ENCODE measurements around the gene MYH9. TPM values are rescaled to one million over a fixed set of nuclear protein-coding genes. Genes with fewer than 3 reads are reported as not detected.

The MYH9 gene
- total RNA-seq, 4 donors from 2014 or later = 284 to 323 (median 294) TPM

GRCh38 chr22:36374603-36375024, 13.2 kb downstream of the MYH9 start:
- H3K4me3 ChIP-seq = no peak overlapping the region
- no peaks in the 10 kb centered on the region for H3K36me3 ChIP-seq
- 47% methylated on average over 10 of the region's 11 CpGs for WGBS

GRCh38 chr22:36373258-36373579, 14.5 kb downstream of the MYH9 start:
- 56% methylated on average over 7 of the region's 7 CpGs for WGBS
- no peak overlapping the region for H3K4me3 ChIP-seq
- H3K36me3 ChIP-seq = no peaks in the 10 kb centered on the region
- no peaks in the 10 kb centered on the region for H3K27me3 ChIP-seq
- H3K9me3 ChIP-seq = no peaks in the 10 kb centered on the region
- peaks cover 99% of the 10 kb centered on the region for H3K4me1 ChIP-seq
- TF ChIP-seq POLR2A (IDR thresholded peaks at IDR 0.05) (no peak), EP300 (IDR thresholded peaks at IDR 0.05) (no peak), CTCF (IDR thresholded peaks at IDR 0.05) (no peak), POLR2AphosphoS5 (IDR thresholded peaks at IDR 0.05) (no peak)
- DNase-seq (ENCODE audit: low spot score in 2 of 2) = no peak
- H3K27ac ChIP-seq = peak overlapping the region; percentile 83

More at GRCh38 chr22:36374603-36375024, 13.2 kb downstream of the MYH9 start:
- H3K9me3 ChIP-seq = no peaks in the 10 kb centered on the region
- peak overlapping the region; percentile 83 for H3K27ac ChIP-seq
- peaks cover 98% of the 10 kb centered on the region for H3K4me1 ChIP-seq
- no peak for TF ChIP-seq POLR2A (IDR thresholded peaks at IDR 0.05)
- no peak for TF ChIP-seq CTCF (IDR thresholded peaks at IDR 0.05)
- TF ChIP-seq EP300 (IDR thresholded peaks at IDR 0.05) = no peak
- no peak for TF ChIP-seq POLR2AphosphoS5 (IDR thresholded peaks at IDR 0.05)
- no peak for DNase-seq (ENCODE audit: low spot score in 2 of 2)
- no peaks in the 10 kb centered on the region for H3K27me3 ChIP-seq

GRCh38 chr22:36371920-36372319, 15.8 kb downstream of the MYH9 start:
- peaks cover 99% of the 10 kb centered on the region for H3K4me1 ChIP-seq
- H3K4me3 ChIP-seq = no peak overlapping the region
- no peaks in the 10 kb centered on the region for H3K36me3 ChIP-seq
- no peak for TF ChIP-seq POLR2AphosphoS5 (IDR thresholded peaks at IDR 0.05)
- TF ChIP-seq CTCF (IDR thresholded peaks at IDR 0.05) = no peak
- TF ChIP-seq POLR2A (IDR thresholded peaks at IDR 0.05) = no peak
- no peak for TF ChIP-seq EP300 (IDR thresholded peaks at IDR 0.05)
- no peak for DNase-seq (ENCODE audit: low spot score in 2 of 2)
- WGBS = 84% methylated on average over 2 of the region's 2 CpGs
- peak overlapping the region; percentile 83 for H3K27ac ChIP-seq
- no peaks in the 10 kb centered on the region for H3K27me3 ChIP-seq
- H3K9me3 ChIP-seq = no peaks in the 10 kb centered on the region

GRCh38 chr22:36369922-36370791, 17.6 kb downstream of the MYH9 start:
- Histone ChIP-seq H3K27ac (peak overlapping the region; percentile 83), H3K36me3 (no peaks in the 10 kb centered on the region), H3K4me3 (peak overlapping the region; percentile 29), H3K27me3 (no peaks in the 10 kb centered on the region), H3K9me3 (no peaks in the 10 kb centered on the region), H3K4me1 (peaks cover 100% of the 10 kb centered on the region)
- 26% methylated on average over 11 of the region's 11 CpGs for WGBS
- no peak for TF ChIP-seq POLR2A (IDR thresholded peaks at IDR 0.05)
- TF ChIP-seq EP300 (IDR thresholded peaks at IDR 0.05) = no peak
- no peak for TF ChIP-seq CTCF (IDR thresholded peaks at IDR 0.05)
- no peak for TF ChIP-seq POLR2AphosphoS5 (IDR thresholded peaks at IDR 0.05)
- no peak for DNase-seq (ENCODE audit: low spot score in 2 of 2)

GRCh38 chr22:36369004-36369921, 18.5 kb downstream of the MYH9 start:
- H3K36me3 ChIP-seq = no peaks in the 10 kb centered on the region
- peaks cover 100% of the 10 kb centered on the region for H3K4me1 ChIP-seq

More at GRCh38 chr22:36369004-36369921, 18.5 kb downstream of the MYH9 start:
- Histone ChIP-seq H3K27ac (peak overlapping the region; percentile 83), H3K27me3 (no peaks in the 10 kb centered on the region), H3K9me3 (no peaks in the 10 kb centered on the region), H3K4me3 (no peak overlapping the region)
- DNase-seq (ENCODE audit: low spot score in 2 of 2) = no peak
- TF ChIP-seq POLR2A (IDR thresholded peaks at IDR 0.05) (no peak), EP300 (IDR thresholded peaks at IDR 0.05) (no peak), CTCF (IDR thresholded peaks at IDR 0.05) (no peak), POLR2AphosphoS5 (IDR thresholded peaks at IDR 0.05) (no peak)
- WGBS = 35% methylated on average over 17 of the region's 19 CpGs
